CD4-positive, alpha-beta T cell treated with Interferon gamma for 1 hour (primary cell): ENCODE data around the gene MOCOS.

Source experiments
- DNase-seq: peaks from one replicate; pipeline ENCODE4 v3.0.0-alpha.2; 2020

MOCOS gene

GRCh38 chr18:36274083-36274715 lies 86.9 kb downstream of the MOCOS start:
- no peak for DNase-seq

DNA sequence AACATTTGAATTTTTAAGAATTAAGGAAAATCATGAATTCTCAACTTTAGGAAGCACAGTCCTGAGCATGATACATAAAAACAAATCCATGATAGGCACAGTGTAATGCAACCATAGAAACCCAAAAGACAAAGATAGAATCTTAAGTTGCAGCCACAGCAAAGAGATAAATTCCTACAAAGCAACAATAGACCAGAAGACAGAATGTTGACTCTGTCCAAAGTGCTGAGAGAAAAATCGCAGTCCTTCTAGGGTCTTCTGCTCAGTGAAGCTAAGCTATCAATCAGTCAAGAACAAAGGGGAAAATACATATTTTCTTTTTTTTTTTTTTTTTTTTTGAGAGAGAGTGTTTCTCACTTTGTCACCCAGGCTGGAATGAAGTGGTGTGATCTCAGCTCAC lies 88.3 kb downstream of the MOCOS start:
- no peak for DNase-seq

- no peak for DNase-seq
Observed at GRCh38 chr18:36279001-36279400, 91.7 kb downstream of the MOCOS start.

DNA sequence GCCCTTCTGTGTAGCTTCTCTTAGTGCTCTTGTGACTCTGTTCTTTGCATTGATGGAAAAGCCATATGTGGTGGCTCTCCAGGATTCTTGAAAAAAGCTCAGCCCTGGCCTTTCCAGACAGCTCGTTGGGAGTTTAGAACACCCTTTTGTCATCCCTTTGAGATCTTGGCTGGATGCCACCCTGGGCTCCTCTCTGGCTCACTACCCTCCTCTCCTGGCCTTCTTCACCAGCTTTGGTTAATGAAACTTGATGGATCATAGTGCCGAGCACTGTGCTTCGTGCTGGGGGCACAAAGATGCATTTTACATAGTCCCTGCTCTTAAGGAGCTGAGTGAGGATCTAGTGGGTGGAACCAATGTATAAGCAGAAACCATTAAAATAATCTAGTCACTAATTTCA lies 94.6 kb downstream of the MOCOS start:
- no peak for DNase-seq

- DNase-seq, result no peak
Observed at GRCh38 chr18:36283448-36283847, 96.2 kb downstream of the MOCOS start.

GRCh38 chr18:36284268-36284667 lies 97.0 kb downstream of the MOCOS start:
- no peak for DNase-seq

DNA sequence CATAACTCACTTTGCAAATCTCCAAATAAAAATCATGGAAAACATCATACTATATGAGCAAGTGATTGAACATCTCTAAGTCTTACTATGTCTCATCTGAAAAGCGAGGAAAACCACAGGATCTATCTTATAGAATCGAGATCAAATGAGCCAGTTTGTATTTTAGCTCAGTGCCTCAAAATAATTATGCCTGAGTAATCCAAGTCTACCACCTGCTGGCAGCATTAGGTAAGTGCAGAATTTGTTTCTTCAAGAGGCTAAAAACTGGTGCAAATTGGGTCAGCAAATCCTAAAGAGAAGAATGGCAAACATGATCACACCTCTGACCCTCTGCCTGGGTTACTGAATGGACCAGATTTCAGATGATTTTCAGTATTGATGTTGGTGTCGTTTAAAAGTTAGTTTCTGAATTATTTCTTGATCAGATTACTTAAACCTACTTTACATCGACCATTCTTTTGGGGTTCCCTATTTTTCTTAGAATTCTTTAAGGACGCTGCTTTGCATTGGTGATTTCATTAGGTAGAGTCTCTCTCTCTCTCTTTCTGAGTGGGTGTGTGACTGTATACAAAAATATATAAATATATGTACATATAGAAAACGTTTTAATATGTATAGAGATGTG lies 97.5 kb downstream of the MOCOS start:
- peak; percentile 12 for DNase-seq

- DNase-seq, result no peak
Observed at GRCh38 chr18:36287653-36288052, 100.4 kb downstream of the MOCOS start.

GRCh38 chr18:36288689-36289088 lies 101.4 kb downstream of the MOCOS start:
- DNase-seq, result no peak

DNA sequence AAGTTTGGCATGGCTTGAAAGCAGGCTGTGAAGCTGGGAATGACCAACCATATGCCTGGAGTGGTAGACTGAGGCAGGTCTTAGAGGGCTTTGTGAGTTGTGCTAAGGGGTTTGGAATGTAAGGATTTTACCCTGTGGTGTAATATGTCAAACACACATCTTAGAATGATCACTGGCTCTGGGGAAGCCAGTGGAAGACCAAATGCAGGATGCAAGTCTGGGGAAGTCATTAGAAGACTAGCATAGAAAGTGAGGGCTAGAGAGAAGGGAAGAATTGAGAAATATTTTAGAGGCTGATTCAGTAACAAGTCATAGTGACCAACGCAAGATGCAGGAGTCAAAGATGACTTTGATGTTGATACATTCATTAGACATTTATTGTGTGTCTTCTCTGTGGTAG lies 106.7 kb downstream of the MOCOS start:
- no peak for DNase-seq

DNA sequence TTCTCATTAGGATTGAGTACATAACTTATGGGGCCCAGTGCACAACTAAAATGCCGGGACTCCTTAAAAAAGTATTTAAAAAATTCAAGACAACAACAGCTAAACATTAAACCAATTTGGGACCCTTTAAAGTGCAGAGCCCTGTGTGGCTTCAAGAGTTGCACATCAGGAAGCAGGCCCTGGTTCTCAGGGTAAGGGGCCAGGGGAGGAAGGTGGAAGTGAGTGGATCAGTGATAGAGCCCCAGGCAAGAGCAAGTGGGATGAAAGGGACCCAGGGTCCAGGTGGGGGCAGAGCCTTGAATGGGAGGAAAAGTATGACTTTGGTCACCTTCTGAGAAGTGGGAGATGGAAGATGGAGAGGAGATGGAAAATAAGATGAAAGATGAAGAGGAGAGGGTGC lies 107.9 kb downstream of the MOCOS start:
- DNase-seq, result no peak

DNA sequence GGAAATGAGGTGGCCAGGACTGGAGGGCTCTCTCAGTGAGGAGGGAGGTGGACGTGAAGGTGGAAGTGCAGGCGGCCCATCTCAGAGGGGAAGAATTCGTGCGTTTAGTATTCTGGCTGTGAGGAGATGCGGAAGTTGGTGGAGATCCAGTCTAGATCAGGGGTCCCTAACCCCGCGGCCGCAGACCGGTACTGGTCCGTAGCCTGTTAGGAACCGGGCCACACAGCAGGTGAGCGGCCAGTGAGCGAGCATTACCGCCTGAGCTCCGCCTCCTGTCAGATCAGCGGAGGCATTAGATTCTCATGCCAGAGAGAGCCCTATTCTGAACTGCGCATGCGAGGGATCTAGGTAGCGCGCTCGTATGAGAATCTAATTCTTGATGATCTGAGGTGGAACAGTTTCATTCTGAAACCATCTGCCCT lies 108.6 kb downstream of the MOCOS start:
- DNase-seq, result no peak

DNA sequence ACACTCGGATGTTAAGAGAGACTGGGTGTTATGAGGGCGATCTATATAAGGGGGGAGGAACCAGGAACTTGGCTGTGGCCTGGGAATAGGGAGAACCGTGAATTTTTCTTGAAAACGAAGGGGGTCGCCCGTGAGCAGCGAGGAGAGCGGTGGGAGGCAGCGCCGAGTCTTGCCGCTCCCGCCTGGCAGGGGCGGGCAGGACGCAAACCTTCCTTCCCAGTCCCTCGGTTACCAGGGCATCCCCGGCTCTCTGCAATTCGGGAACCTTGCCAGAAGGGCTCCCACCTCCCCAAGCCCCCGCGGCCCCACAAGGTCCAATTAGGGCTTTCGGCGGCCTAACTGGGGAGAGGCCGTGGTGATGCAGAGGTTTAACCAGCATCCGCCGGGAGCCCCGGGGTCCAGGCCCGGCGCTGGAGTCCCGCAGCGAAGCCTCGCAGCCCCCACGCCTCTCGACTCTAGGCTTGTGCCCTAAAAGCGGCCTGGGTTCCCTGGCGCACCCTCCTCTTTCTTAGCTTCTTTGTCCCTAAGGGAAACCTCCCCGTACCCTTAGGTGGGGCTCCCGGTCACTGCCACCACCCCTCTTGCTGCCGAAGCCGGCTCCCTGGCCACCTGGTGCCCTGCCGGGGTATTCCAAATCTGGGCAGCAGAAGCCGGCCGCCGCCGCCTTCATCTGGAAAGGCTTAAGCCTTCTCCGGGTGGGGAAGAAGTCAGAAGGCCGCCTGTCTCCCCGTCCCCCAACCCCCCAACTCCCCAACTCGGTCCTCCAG lies 109.5 kb downstream of the MOCOS start:
- no peak for DNase-seq

DNA sequence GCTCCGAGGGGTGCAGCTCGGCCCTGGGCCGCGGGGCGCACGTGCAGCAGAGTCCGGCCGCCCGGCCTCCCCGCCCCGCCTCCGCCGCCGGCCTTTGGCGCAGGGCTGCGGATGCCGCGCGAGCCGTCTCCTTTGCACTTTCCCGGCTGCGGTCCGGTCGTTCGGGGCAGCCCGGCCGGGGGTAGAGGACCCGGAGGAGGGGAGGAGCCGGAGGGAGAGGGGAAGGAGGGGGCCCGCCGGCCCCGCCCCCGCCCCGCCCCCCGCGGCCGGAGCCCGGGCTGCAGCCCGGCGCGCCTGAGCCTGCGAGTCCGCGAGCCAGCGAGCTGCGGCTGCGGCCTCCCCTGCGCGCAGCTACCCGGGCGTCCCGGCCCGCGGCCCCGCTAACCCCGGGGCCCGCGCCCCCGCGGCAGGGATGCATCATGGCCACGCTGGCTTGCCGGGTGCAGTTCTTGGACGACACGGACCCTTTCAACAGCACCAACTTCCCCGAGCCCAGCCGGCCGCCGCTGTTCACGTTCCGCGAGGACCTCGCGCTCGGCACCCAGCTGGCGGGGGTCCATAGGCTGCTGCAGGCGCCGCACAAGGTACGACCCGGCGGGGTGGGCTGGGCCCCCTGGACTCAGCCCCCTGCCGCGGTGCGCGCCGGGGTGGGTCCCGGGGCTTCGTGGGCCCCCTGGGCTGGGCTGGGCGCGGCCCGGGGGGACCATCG lies 110.3 kb downstream of the MOCOS start, which contains the start of gene FHOD3:
Gene FHOD3 (plus strand): TSS at position 297 of the 709 bp plus-strand sequence. CDS start 123 bp downstream, at position 420.
- no peak for DNase-seq

DNA sequence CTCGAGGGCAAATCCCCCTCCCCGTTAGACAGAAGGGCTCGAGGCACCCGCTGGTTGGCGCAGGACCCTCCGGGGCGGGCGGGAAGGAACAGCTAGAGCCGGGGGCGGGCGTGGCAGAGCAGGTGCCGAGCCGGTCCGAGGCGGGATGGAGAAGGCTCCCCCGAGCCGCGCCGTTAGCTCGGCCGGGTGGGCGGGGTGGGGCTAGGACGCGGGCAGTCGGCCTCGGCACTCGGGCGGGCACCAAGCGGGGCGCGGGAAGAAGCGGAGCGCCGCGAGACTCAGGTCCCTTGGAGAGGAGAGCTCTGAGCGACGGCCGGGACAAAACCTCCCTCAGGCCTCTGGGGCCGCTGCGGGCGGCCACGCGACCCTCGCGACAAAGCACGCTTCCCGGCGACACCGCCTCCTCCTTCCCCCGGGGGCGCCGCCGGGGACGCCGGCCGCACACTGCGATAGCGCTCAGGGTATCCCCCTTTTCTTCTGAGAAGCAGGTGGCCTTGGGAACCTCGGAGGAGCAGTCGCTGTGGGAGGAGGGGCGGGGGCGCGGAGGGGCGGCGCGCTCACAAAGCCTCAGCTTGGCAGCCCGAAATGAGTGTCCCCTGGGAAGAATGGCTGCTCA lies 110.9 kb downstream of the MOCOS start:
- DNase-seq, result no peak

GRCh38 chr18:36299015-36299414 lies 111.7 kb downstream of the MOCOS start:
- DNase-seq, result no peak

GRCh38 chr18:36300211-36300610 lies 112.9 kb downstream of the MOCOS start:
- no peak for DNase-seq

GRCh38 chr18:36301884-36302283 lies 114.6 kb downstream of the MOCOS start:
- no peak for DNase-seq

DNA sequence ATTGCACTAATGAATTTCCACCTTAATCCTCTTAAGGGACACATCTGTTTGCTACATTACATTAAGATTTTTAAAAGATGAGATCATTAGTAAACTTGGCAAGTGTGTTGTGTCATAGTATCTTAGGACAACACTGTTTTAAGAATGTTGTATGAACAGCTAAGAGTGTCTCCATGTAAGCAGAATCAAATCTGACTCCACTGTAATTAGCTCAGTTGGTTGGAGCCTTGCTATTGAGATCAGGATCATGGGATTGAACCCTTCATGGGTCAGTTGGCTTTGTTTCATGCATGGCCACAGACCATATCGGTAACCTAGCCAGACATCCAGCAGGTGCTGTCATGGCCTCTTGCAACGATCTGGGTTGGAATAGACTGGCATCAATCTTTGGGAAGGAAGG lies 115.4 kb downstream of the MOCOS start:
- no peak for DNase-seq

DNA sequence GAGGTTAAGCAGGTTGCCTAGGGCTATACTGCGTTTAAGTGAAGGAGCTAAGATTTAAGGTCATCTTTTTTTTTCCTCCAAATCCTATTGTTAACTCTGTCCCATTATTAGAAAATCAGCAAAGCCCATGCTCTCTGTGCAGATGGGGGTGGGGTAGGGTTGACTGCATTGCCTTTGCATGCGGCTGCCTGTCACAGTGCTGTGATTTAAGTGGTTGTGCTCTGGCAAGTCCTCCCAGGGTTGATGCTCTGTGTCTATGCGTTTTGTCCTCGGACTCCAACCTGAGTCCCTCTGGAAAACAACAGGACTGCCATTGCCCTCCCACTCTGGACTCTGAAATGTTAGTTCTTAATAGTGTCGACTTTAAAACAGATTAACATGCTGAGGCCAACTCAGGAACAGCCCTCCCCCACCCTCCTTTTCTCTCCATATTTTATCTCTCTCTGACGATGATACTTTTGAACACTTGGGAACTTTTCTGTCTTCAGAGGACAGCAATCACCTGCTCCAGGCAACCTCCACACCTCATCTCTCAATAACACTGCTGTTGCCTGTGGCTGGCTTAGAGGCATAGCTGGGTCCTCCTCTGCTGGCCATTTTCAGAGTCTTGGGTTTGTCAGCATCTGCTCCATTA lies 116.0 kb downstream of the MOCOS start:
- no peak for DNase-seq

GRCh38 chr18:36304723-36305122 lies 117.4 kb downstream of the MOCOS start:
- DNase-seq, result no peak

GRCh38 chr18:36305375-36305774 lies 118.1 kb downstream of the MOCOS start:
- DNase-seq, result no peak

- no peak for DNase-seq
Observed at GRCh38 chr18:36307513-36307912, 120.2 kb downstream of the MOCOS start.
